Inferior parietal cortex (tissue), 1 donor: Measurements from ENCODE around the gene ZNF346.

Experiments used
- DNase-seq: peaks from one replicate; pipeline ENCODE4 v3.0.0-alpha.2; 2016; ENCODE audit errors: extremely low spot score

ZNF346 gene

DNA sequence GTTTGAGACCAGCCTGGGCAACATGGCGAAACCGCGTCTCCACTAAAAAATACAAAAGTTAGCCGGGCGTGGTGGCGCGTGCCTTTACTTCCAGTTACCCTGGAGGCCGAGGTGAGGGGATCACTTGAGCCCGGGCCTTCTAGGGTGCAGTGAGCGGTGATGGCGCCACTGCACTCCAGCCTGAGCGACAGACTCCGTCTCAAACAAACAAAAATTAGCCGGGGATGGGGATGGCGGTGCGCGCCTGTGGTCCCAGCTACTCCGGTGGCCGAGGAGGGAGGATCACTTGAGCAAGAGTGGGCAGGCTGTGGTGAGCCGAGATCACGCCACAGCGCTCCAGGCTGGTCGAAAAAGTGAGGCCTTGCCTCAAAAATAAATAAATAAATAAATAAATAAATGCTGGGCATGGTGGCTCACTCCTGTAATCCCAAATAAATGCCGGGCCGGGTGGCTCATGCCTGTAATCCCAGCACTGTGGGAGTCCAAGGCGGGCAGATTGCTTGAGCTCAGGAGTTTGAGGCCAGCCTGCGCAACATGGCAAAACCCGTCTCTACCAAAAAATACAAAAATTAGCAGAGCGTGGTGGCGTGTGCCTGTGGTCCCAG, 95.0 kb downstream of the ZNF346 start:
- DNase-seq: no peak

DNA sequence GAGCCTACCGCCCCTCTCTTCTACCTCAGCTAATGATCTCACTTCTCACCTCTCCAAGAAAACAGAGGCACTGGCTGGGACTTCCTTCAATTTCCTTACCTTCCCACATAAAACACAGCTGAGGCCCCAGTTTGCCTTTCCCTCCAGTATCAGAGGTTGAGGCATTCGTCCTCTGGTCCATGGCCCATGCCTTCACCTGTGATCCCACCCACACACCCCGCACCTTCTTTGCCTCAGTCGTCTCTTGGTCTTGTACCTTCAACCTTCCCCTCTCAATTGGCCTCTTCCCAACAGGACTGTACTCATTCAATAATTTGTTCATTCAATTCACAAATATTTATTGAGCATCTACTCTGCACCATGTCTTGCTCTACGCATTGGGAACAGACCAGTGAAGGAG, 100.1 kb downstream of the ZNF346 start:
- no peak for DNase-seq

GRCh38 chr5:177123789-177124485, 101.4 kb downstream of the ZNF346 start:
- DNase-seq: no peak

DNA sequence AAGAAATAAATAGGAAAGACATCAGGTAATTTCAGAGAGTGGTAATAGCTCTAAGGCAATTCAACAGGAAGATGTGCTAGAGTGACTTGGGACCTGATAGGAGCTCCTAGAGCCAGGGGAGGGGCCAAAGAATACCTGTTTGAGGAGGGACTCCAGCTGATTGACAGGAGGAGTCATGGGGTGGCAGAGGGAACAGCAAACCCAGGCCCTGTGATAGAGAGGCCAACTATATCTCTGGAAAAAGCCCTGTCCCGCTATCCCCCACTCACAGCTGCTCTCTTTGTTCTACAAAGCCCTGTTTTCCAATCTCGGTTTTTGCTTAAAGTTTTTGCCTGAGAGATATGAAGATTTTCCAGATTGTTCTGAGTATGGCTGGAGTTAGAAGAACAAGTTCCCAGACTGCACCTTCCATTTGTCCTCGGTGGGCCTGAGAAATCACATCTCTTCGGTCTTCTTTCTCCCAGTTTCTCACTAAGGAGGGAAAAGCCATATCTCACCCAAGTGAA, 102.0 kb downstream of the ZNF346 start:
- no peak for DNase-seq

GRCh38 chr5:177126771-177127170, 104.3 kb downstream of the ZNF346 start:
- no peak for DNase-seq

DNA sequence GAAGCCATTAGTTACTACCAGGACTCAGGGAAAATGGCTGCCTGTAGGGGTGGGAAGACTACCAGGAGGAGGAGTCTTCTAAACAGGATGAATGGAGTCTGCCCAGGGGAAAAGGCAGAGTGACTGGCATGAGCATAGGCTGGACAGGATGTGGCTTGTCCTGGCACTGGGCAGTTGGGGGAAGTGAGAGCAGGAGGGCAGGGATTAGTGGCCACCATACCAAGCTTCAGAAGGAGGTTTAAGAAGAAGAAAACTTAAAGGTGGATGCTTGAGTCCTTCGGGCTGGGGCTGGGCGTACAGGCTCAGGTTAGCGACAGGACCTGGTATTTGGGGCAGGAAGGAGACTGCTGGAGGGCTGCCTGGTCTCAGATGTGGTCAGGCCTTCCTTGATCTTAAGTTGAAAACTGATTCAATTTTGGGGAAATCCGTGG, 106.1 kb downstream of the ZNF346 start:
- DNase-seq: no peak

GRCh38 chr5:177130211-177131018, 107.9 kb downstream of the ZNF346 start:
- no peak for DNase-seq
